ENCODE data around the gene NEDD1. TPM values are rescaled to one million over a fixed set of nuclear protein-coding genes. Genes with fewer than 3 reads are reported as not detected.

The NEDD1 gene
- total and polyA plus RNA-seq, 12 donors: 5.3 to 18.7 (median 14.4) TPM

DNA sequence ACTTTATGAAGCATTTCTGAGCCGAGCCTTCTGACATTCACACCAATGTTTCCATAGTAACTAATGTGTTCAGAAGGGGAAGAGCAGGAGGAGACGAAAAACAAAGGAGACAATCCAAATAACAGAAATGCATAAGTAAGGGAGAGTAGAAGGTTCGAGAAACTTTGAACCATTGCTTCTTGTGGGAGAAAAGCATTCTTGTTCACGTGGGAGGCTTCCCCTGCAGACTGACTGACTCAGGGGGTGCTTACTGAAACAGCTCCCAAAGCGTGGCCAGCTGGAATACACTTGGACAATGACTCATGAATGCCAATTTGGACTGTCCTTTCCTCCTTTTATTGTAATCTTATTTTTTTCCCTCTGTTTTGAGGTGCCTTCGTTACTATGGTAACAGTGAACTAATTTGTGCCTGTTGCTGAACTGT, 73.9 kb downstream of the NEDD1 start:
- peak in 1 of 8 donors; percentile 37 for ATAC-seq

DNA sequence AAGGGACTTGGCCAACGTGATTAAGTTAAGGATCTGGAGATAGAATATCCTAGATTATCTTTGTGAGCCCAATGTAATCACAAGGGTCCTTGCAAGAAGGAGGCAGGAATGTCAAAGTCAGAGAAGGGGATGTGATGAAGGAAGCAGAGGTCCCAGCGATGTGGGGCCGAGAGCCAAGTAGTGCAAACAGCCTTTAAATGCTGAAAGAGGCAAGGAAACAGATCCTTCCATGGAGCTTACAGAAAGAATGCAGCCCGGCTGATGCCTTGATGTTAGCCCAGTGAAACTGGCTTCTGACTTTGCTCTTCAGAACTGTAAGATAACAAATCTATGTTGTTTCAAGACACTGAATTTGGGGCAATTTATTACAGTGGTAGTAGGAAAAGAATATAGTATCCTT, 74.9 kb downstream of the NEDD1 start:
- TF ChIP-seq, protein P1, sequence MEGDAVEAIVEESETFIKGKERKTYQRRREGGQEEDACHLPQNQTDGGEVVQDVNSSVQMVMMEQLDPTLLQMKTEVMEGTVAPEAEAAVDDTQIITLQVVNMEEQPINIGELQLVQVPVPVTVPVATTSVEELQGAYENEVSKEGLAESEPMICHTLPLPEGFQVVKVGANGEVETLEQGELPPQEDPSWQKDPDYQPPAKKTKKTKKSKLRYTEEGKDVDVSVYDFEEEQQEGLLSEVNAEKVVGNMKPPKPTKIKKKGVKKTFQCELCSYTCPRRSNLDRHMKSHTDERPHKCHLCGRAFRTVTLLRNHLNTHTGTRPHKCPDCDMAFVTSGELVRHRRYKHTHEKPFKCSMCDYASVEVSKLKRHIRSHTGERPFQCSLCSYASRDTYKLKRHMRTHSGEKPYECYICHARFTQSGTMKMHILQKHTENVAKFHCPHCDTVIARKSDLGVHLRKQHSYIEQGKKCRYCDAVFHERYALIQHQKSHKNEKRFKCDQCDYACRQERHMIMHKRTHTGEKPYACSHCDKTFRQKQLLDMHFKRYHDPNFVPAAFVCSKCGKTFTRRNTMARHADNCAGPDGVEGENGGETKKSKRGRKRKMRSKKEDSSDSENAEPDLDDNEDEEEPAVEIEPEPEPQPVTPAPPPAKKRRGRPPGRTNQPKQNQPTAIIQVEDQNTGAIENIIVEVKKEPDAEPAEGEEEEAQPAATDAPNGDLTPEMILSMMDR (IDR thresholded peaks at IDR 0.05): no peak
- WGBS, 2 donors: 49 to 57% methylated on average over 4 of the region's 4 CpGs
- Histone ChIP-seq H3K9me3 (no peaks in the 10 kb centered on the region), H3K36me3 (no peaks in the 10 kb centered on the region), H3K27ac (no peak overlapping the region), H3K4me1 (peaks cover 0 to 8% (median 6%) of the 10 kb centered on the region in 9 donors), H3K4me3 (no peak overlapping the region), H3K27me3 (peaks cover 0 to 33% (median 20%) of the 10 kb centered on the region in 7 donors)
- intact Hi-C loops (cut with DNase I): loop anchor here in 6 of 10 donors (5.0 to 10.0 kb wide), 6 partner anchors 323 to 1413 kb away; no protein-coding TSS in a partner anchor
- ATAC-seq: no peak
- no peak for DNase-seq

More for the DNA sequence above, 73.9 kb downstream of the NEDD1 start:
- peaks cover 0 to 8% (median 5%) of the 10 kb centered on the region in 9 donors for H3K4me1 ChIP-seq
- intact Hi-C loops (cut with DNase I): loop anchor here in 6 of 10 donors (5.0 to 10.0 kb wide), 6 partner anchors 324 to 1414 kb away; no protein-coding TSS in a partner anchor
- peaks cover 0 to 30% (median 15%) of the 10 kb centered on the region in 7 donors for H3K27me3 ChIP-seq
- no peak overlapping the region for H3K27ac ChIP-seq
- no peaks in the 10 kb centered on the region for H3K36me3 ChIP-seq
- H3K9me3 ChIP-seq: no peaks in the 10 kb centered on the region
- no peak for DNase-seq
- WGBS, 2 donors: 38% methylated on average over 6 of the region's 6 CpGs
- H3K4me3 ChIP-seq: no peak overlapping the region
- TF ChIP-seq, protein P1 (IDR thresholded peaks at IDR 0.05): no peak

DNA sequence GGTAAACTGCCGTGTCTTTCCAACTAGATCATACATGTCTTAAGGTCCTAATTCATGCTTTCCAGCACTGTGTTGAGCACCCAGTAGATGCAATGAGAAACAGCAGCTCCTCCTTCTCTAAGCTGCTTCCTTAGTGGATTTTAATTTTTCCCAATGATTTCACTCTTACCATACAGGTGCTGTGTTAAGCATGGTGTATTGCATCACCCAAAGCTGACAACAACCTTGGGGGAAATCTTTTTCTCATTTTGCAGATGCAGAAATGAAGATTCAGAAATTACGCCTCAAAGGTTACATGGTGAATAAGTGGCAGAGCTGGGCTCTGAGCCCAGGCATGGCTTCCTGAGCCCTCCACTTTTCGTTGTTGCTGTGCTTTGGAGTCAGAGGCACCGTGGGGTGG, 75.6 kb downstream of the NEDD1 start:
- Histone ChIP-seq H3K27ac (no peak overlapping the region), H3K36me3 (no peaks in the 10 kb centered on the region), H3K4me3 (no peak overlapping the region), H3K9me3 (no peaks in the 10 kb centered on the region), H3K4me1 (peaks cover 0 to 8% (median 6%) of the 10 kb centered on the region in 9 donors), H3K27me3 (peaks cover 0 to 33% (median 20%) of the 10 kb centered on the region in 7 donors)
- TF ChIP-seq, protein P1 (IDR thresholded peaks at IDR 0.05): no peak
- 86 to 93% methylated on average over 4 of the region's 4 CpGs for WGBS, 2 donors
- DNase-seq (no peak), ATAC-seq (no peak)
- intact Hi-C loops (cut with DNase I): loop anchor here in 6 of 10 donors (5.0 to 10.0 kb wide), 6 partner anchors 322 to 1412 kb away; no protein-coding TSS in a partner anchor

DNA sequence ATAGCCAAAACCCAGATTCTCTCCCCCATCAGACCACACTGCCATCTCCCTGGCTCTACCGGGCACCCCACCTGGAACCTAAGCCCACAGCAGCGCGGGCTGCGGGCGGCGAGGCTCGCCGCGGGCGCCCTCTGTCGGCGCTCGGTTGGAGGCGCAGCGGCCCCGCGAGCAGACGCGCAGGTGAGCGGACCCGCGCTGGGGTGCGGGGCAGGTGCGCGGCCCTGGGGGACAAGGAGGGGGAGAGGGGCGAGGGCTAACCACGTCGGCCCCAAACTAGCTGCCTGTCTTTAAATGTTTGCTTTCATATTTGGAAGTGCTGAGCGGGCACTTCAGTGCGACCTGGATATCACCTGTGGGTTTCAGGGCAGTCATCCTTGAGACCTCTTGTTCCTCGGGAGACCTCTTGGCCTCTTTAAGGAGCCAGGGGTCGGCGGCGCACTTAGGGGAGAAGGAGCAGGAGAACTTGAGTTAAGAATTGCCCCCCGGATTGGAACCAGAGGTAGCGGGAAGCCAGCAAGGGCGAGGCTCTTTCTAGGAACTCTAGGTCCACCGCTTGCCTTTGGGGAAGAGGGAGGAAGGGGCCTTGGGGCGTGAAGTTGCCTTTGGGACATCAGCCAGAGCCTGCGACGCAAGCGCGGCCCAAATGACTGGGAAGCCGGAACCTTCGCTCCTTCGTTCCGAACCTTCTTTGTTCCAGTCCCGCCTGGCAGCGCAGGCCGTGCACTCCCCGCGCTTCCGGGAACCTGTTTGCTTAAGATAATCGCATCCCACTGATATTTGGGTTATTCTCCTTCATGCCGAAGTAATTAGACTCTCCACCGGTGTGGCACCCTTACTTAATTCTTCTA, 78.7 kb downstream of the NEDD1 start:
- H3K36me3 ChIP-seq: no peaks in the 10 kb centered on the region
- peaks cover 0 to 47% (median 21%) of the 10 kb centered on the region in 7 donors for H3K27me3 ChIP-seq
- ATAC-seq (peak in 3 of 8 donors; percentile 49 to 68 (median 58)), DNase-seq (peak in 1 of 2 donors; percentile 14)
- H3K4me1 ChIP-seq: peaks cover 0 to 8% (median 6%) of the 10 kb centered on the region in 9 donors
- 4 to 5% methylated on average over 56 of the region's 56 CpGs for WGBS, 2 donors
- no peaks in the 10 kb centered on the region for H3K9me3 ChIP-seq
- no peak overlapping the region for H3K27ac ChIP-seq
- peak overlapping the region; percentile 10 to 56 (median 44) for H3K4me3 ChIP-seq
- TF ChIP-seq, protein P1 (IDR thresholded peaks at IDR 0.05): peak; percentile 54 to 89 (median 80)
- intact Hi-C loops (cut with DNase I): loop anchor here in 9 of 10 donors (2.0 to 10.0 kb wide), 10 partner anchors 319 to 1412 kb away; no protein-coding TSS in a partner anchor

Data from heart right ventricle (tissue), 16 donors.